Glomerular visceral epithelial cell (primary cell): ENCODE results near the gene PERCC1.
"Not testable (repeated sequence)": the region's sequence is repeated elsewhere in the genome, so short reads cannot be mapped to it uniquely, and the experiment has no call there.

ENCODE experiments used
- DNase-seq: peaks from one replicate; pipeline ENCODE4 v3.0.0-alpha.2; 2016; ENCODE audit errors: extremely low spot score

PERCC1 gene

DNA sequence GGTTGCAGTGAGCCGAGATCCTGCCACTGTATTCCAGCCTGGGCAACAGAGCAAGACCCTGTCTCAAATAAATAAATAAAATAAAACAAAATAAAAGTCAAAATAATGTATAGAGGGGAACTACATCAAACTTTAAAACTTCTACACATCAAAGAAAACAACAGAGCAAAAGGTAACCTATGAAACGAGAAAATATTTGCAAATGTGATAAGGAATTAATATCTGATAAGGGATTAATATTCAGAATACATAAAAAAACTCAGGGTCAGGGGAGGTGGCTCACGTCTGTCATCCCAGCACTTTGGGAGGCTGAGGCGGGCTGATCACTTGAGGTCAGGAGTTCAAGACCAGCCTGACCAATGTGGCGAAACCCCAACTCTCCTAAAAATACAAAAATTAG is 38.3 kb downstream of the PERCC1 start:
- DNase-seq: not testable (repeated sequence)

DNA sequence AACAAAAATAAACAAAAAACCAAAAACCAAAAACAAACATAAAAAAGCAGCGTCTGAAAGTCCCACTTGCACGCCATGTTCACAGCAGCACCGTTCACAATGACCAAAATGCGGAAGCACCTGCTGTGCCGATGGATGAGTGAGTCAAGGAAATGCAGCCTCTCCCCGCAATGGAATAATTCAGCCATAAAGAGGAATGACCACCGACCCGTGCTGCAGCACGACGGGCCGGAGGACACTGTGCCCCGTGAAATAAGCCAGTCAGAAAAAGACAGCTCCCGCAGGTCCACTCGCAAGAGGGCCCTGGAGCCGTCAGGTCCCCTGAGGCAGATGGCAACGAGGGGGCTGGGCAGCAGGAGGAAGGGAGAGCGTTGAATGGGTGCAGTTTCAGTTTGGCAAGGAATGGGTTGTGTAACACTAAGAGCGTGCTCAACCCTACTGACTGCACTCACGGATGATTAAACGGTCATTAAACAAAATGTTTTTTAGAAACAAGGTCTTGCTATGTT is 38.9 kb downstream of the PERCC1 start:
- DNase-seq: no peak

- DNase-seq: peak; percentile 25
Observed at GRCh38 chr16:1470481-1471251, 39.8 kb downstream of the PERCC1 start.

GRCh38 chr16:1471569-1472194 is 40.8 kb downstream of the PERCC1 start:
- DNase-seq: no peak

- DNase-seq: no peak
Observed at GRCh38 chr16:1472974-1473373, 42.1 kb downstream of the PERCC1 start.

DNA sequence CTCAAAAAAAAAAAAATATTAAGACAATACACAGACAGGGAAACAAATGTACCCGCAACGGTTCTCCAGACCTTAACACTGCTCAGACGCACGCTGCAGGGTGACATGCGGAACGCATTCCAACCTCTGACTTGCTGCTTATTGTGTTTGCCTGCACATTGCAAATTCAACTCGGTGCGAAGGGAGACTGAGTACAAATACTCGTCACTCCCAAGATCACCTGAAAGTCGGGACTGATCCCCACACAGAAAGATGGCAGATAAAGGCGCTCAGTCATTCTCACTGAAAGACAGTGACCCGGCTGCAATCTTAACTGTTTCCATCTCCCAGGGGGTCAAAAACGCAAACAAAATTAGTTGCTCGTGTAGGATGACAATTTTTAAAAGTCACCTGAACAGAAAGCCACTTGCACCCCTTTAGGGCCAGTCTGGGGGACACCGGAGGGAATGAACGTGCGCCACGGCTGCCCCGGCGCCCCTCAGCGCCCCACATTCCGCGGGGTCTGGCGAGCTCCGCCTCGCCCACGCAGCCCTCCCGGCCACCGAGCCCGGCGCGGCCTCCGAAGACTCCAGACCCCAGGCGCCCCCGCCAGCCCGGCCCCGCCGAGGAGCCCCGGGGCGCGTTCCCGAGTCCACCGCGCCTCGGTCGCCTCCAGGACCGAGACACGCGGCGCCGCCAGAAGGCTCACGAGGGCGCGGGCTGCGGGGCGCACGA is 43.4 kb downstream of the PERCC1 start:
- DNase-seq: no peak

GRCh38 chr16:1474796-1475551 is 44.1 kb downstream of the PERCC1 start, which contains the start of gene CLCN7:
Gene CLCN7, minus strand, starts transcription at chr16:1475028. Its CDS starts 54 bp downstream, at chr16:1474974.
- DNase-seq: peak; percentile 76

DNA sequence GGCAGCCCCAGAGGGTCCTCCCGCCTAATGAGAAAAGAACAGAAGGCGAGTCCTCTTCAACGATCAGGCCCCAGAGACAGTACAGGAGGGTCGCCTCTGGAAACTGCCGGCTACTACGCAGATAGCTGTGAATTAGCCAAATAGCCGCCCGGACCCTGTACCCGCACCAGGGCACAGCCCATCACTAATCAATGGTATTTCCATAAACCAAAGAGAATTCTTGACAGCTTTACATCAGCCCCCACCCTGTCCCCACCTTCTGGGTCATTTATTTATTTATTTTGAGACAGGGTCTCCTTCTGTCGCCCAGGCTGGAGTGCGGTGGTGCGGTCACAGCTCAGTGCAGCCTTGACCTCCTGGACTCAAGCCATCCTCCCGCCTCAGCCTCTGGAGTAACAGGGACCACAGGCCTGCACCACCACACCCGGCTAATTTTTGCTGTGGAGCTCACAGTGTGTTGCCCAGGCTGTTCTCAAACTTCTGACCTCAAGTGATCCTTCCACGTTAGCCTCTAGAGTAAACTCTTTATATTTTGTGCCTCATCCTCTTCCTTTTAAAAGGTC is 44.8 kb downstream of the PERCC1 start:
- no peak for DNase-seq

DNA sequence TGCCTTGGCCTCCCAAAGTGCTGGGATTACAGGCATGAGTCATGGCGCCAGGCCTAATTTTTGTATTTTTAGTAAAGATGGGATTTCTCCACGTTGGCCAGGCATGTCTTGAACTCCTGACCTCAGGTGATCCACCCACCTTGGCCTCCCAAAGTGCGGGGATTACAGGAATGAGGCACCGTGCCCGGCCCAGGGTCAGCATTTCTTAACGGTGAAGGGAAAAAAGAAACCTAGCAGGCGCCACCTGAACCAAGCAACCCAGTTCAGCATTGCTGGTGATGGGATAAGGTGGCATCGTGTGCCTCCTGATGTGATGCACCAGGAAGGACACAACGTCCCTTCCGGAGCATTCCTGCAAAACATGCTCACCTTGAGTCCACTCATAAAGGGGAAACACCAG is 46.2 kb downstream of the PERCC1 start:
- no peak for DNase-seq

GRCh38 chr16:1478937-1479336 is 48.1 kb downstream of the PERCC1 start:
- not testable (repeated sequence) for DNase-seq

- DNase-seq: no peak
Observed at GRCh38 chr16:1481906-1482835, 51.3 kb downstream of the PERCC1 start.
